Choroid plexus epithelial cell (primary cell): ENCODE data around the gene LGALS1.
"Not testable (repeated sequence)": the region's sequence is repeated elsewhere in the genome, so short reads cannot be mapped to it uniquely, and the experiment has no call there.

Experiments used
- DNase-seq: peaks from one replicate; pipeline ENCODE4 v3.0.0-alpha.2; 2010; ENCODE audit warnings: low read depth
- H3K4me3 ChIP-seq: 2 replicates; pipeline ENCODE4 v1.5.1; 2011; ENCODE audit warnings: low read depth, mild to moderate bottlenecking, control low read depth, low read length, moderate library complexity
- CTCF ChIP-seq: conservative IDR thresholded peaks from 2 replicates; pipeline ENCODE4 v1.5.1; 2011; ENCODE audit warnings: low read depth, mild to moderate bottlenecking, control low read depth, inconsistent platforms, low read length, moderate library complexity

LGALS1 gene

GRCh38 chr22:37692627-37693285 is 17.3 kb downstream of the LGALS1 start:
- TF ChIP-seq CTCF = no peak
- no peak overlapping the region for H3K4me3 ChIP-seq
- DNase-seq = no peak

- DNase-seq, H3K4me3 ChIP-seq: not testable (repeated sequence)
These were observed 18.7 kb downstream of the LGALS1 start for GRCh38 chr22:37694131-37694530.

- DNase-seq = not testable (repeated sequence)
- H3K4me3 ChIP-seq = peak overlapping the region; percentile 52
These were observed 20.8 kb downstream of the LGALS1 start for GRCh38 chr22:37696260-37696656.

GRCh38 chr22:37696657-37697537 is 21.5 kb downstream of the LGALS1 start, which contains the start of gene TRIOBP:
TRIOBP (plus strand) TSS chr22:37697048; CDS start chr22:37701366, 4,318 bp downstream.
- TF ChIP-seq CTCF = peak; percentile 56
- peak within 1 kb of the TSS; percentile 52 for H3K4me3 ChIP-seq
- DNase-seq = peak; percentile 94

GRCh38 chr22:37697538-37697835 is 22.1 kb downstream of the LGALS1 start:
- DNase-seq = no peak
- H3K4me3 ChIP-seq = no peak overlapping the region
- TF ChIP-seq CTCF = no peak

GRCh38 chr22:37701141-37701786 is 25.8 kb downstream of the LGALS1 start:
- DNase-seq = no peak
- H3K4me3 ChIP-seq = no peak overlapping the region
- no peak for TF ChIP-seq CTCF

GRCh38 chr22:37703906-37704305 is 28.5 kb downstream of the LGALS1 start:
- no peak for TF ChIP-seq CTCF
- DNase-seq = no peak
- no peak overlapping the region for H3K4me3 ChIP-seq
